Measurements from ENCODE around the gene ALDH1B1.

The ALDH1B1 gene

DNA sequence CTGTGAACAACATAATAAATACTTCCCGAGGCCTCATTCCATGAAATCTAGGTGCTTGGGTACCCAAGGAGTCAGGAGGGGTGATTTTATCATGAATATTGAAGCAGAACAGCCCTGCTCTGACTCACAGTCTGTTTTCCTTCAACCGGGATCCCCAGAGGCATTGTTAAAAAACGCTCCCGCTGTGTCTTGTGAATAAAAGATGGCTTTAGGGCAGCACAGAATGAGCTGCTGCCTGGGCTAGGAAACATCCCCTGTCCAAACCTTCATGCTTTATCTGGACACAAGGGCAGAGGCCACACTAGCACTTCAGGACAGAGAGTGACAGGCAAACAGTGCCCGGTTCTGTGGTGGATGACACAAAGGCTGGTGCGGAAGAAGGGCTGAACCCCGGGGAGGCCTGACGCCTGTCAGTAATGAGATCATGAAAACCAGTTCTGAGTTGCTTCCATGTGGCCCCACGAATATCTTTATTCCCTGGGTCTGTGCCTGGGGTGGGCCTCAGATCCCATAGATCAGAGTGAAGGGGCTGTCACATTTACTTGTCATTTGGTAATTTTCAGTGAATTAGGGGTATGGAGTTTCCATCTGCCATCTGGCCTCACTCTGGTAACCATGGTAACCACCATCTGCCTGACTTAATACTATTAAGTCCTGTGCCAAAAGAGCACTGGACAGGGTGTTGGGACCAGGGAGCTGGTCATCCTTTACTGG lies 29.2 kb downstream of the ALDH1B1 start:
- H3K27me3 ChIP-seq (replicated peaks in 2 of 5; ENCODE audit: control insufficient read depth in 4 of 5, insufficient read depth in 5 of 5, low read length in 4 of 5) = peaks cover 18 to 43% (median 23%) of the 10 kb centered on the region in 5 experiments
- no peak for DNase-seq
- H3K36me3 ChIP-seq (ENCODE audit: control insufficient read depth in 4 of 4, insufficient read depth in 4 of 4, low read length in 3 of 4) = no peaks in the 10 kb centered on the region
- 98% methylated on average over 8 of the region's 9 CpGs for WGBS (ENCODE audit: insufficient coverage)
- POLR2A ChIA-PET = no interaction called here
- CTCF ChIA-PET = interaction anchor here (8.8 kb wide), 1 partner anchor 11 kb away, joined by 83 read pairs; no protein-coding TSS in a partner anchor
- H3K4me3 ChIP-seq (ENCODE audit: control insufficient read depth in 1 of 7, extremely low read depth in 1 of 7, insufficient read depth in 4 of 7, low read depth in 2 of 7, low read length in 6 of 7) = no peak overlapping the region
- no peaks in the 10 kb centered on the region for H3K9me3 ChIP-seq (ENCODE audit: control extremely low read depth in 1 of 5, control insufficient read depth in 4 of 5, insufficient read depth in 2 of 5, low read depth in 1 of 5, low read length in 4 of 5)
- no peak overlapping the region for H3K27ac ChIP-seq (ENCODE audit: insufficient read depth in 1 of 2, low read depth in 1 of 2, low read length in 2 of 2, poor library complexity in 1 of 2, severe bottlenecking in 2 of 2)
- peaks cover 0 to 12% (median 11%) of the 10 kb centered on the region in 4 experiments for H3K4me1 ChIP-seq (ENCODE audit: control extremely low read depth in 1 of 4, control insufficient read depth in 4 of 4, insufficient read depth in 4 of 4, low read length in 3 of 4)

DNA sequence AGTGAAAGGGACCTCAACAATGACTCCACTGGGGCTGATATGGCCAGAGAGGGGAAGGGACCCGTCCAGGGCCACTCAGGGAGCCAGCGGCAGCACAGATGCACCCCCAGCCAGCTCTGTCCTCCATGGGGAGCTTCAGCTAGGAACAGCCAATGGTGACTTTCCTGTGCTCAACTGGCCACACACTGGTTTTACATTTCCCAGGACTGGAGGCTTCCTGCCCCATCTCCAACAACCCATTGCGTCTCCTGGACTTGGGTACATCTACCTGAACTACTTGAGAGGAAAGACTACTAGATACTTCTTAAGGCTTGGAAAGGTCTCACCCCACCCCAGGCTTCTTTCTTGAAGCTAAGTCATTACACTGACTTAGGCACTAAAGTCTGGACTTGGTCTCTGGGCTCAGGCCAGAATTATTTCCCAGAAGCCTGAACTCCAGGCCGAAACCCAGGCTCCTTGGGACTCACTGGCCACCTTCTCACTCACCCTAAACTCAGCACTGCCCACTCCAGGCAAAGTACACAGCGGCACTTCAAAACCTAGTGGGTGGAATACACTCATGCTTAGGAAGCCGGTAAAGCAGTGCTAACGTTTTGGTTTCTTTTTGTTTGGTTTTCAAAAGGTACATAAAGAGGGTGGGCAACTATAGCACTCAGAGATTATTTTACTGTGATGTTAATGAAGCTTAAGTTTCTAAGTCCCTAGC lies 30.2 kb downstream of the ALDH1B1 start:
- peaks cover 0 to 12% (median 11%) of the 10 kb centered on the region in 4 experiments for H3K4me1 ChIP-seq (ENCODE audit: control extremely low read depth in 1 of 4, control insufficient read depth in 4 of 4, insufficient read depth in 4 of 4, low read length in 3 of 4)
- H3K27me3 ChIP-seq (replicated peaks in 2 of 5; ENCODE audit: control insufficient read depth in 4 of 5, insufficient read depth in 5 of 5, low read length in 4 of 5) = peaks cover 21 to 44% (median 24%) of the 10 kb centered on the region in 5 experiments
- H3K27ac ChIP-seq (ENCODE audit: insufficient read depth in 1 of 2, low read depth in 1 of 2, low read length in 2 of 2, poor library complexity in 1 of 2, severe bottlenecking in 2 of 2) = no peak overlapping the region
- DNase-seq = no peak
- no peaks in the 10 kb centered on the region for H3K36me3 ChIP-seq (ENCODE audit: control insufficient read depth in 4 of 4, insufficient read depth in 4 of 4, low read length in 3 of 4)
- H3K9me3 ChIP-seq (ENCODE audit: control extremely low read depth in 1 of 5, control insufficient read depth in 4 of 5, insufficient read depth in 2 of 5, low read depth in 1 of 5, low read length in 4 of 5) = no peaks in the 10 kb centered on the region
- CTCF ChIA-PET = interaction anchor here (1.3 to 8.8 kb wide), 2 partner anchors 10 to 12 kb away, joined by 3 to 83 read pairs; no protein-coding TSS in a partner anchor
- POLR2A ChIA-PET = no interaction called here
- 90% methylated on average over 6 of the region's 7 CpGs for WGBS (ENCODE audit: insufficient coverage)
- H3K4me3 ChIP-seq (ENCODE audit: control insufficient read depth in 1 of 7, extremely low read depth in 1 of 7, insufficient read depth in 4 of 7, low read depth in 2 of 7, low read length in 6 of 7) = no peak overlapping the region

DNA sequence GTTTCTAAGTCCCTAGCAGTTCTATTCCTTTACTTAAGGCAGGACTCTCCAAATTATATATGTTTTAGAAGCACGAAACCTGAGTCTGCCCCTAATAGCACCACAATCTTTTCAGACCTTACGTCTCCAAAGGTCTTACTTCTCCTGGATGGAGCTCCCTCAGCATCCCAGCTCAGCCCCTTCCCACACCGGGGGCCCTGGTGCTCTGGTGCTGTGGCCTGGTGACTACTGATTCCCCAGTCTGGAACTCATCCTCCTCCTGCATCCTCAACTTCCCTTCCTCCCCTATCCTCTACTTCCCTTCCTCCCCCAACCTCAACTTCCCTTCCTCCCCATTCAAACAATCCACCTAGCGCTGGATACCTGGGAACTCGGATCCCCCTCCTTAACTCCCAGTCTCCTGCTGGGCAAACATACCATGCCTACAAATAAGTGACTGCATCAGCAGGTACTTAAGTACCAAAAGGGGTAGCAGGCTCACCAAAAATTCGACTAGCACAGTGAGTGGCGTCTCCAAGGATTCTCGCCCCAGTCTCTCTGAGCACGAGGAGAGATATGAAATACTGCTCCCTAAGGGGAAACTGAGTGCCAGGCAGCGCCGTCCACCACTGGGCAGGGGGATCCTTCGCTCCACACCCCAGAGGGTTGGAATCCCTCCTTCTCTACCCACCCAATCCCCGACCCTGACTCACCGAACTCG lies 30.9 kb downstream of the ALDH1B1 start:
- Histone ChIP-seq H3K36me3 (ENCODE audit: control insufficient read depth in 4 of 4, insufficient read depth in 4 of 4, low read length in 3 of 4) (no peaks in the 10 kb centered on the region), H3K4me3 (ENCODE audit: control insufficient read depth in 1 of 7, extremely low read depth in 1 of 7, insufficient read depth in 4 of 7, low read depth in 2 of 7, low read length in 6 of 7) (peak overlapping the region; percentile 10 to 67 (median 43)), H3K4me1 (ENCODE audit: control extremely low read depth in 1 of 4, control insufficient read depth in 4 of 4, insufficient read depth in 4 of 4, low read length in 3 of 4) (peaks cover 0 to 12% (median 11%) of the 10 kb centered on the region in 4 experiments), H3K9me3 (ENCODE audit: control extremely low read depth in 1 of 5, control insufficient read depth in 4 of 5, insufficient read depth in 2 of 5, low read depth in 1 of 5, low read length in 4 of 5) (no peaks in the 10 kb centered on the region), H3K27ac (ENCODE audit: insufficient read depth in 1 of 2, low read depth in 1 of 2, low read length in 2 of 2, poor library complexity in 1 of 2, severe bottlenecking in 2 of 2) (no peak overlapping the region), H3K27me3 (replicated peaks in 2 of 5; ENCODE audit: control insufficient read depth in 4 of 5, insufficient read depth in 5 of 5, low read length in 4 of 5) (peaks cover 21 to 44% (median 22%) of the 10 kb centered on the region in 5 experiments)
- WGBS (ENCODE audit: insufficient coverage) = 54% methylated on average over 13 of the region's 15 CpGs
- peak in 1 of 3 donors; percentile 18 for DNase-seq
- ChIA-PET POLR2A (no interaction called here), CTCF (interaction anchor here (1.3 kb wide), 1 partner anchor 13 kb away, joined by 3 read pairs; no protein-coding TSS in a partner anchor)

GRCh38 chr9:38423973-38424843 lies 31.7 kb downstream of the ALDH1B1 start, which contains the start of gene IGFBPL1:
TSS of gene IGFBPL1 (minus strand) at chr9:38424454. CDS start at chr9:38424424, 30 bp downstream.
- DNase-seq = peak; percentile 29 to 60 (median 51)
- H3K27me3 ChIP-seq (replicated peaks in 2 of 5; ENCODE audit: control insufficient read depth in 4 of 5, insufficient read depth in 5 of 5, low read length in 4 of 5) = peaks cover 19 to 44% (median 22%) of the 10 kb centered on the region in 5 experiments
- H3K27ac ChIP-seq (ENCODE audit: insufficient read depth in 1 of 2, low read depth in 1 of 2, low read length in 2 of 2, poor library complexity in 1 of 2, severe bottlenecking in 2 of 2) = no peak within 1 kb of the TSS
- POLR2A ChIA-PET = no interaction called here
- H3K4me3 ChIP-seq (ENCODE audit: control insufficient read depth in 1 of 7, extremely low read depth in 1 of 7, insufficient read depth in 4 of 7, low read depth in 2 of 7, low read length in 6 of 7) = peak within 1 kb of the TSS; percentile 10 to 67 (median 44)
- peaks cover 0 to 12% (median 11%) of the 10 kb centered on the region in 4 experiments for H3K4me1 ChIP-seq (ENCODE audit: control extremely low read depth in 1 of 4, control insufficient read depth in 4 of 4, insufficient read depth in 4 of 4, low read length in 3 of 4)
- no peaks in the 10 kb centered on the region for H3K36me3 ChIP-seq (ENCODE audit: control insufficient read depth in 4 of 4, insufficient read depth in 4 of 4, low read length in 3 of 4)
- CTCF ChIA-PET = interaction anchor here (1.3 kb wide), 1 partner anchor 14 kb away, joined by 3 read pairs; no protein-coding TSS in a partner anchor
- no peaks in the 10 kb centered on the region for H3K9me3 ChIP-seq (ENCODE audit: control extremely low read depth in 1 of 5, control insufficient read depth in 4 of 5, insufficient read depth in 2 of 5, low read depth in 1 of 5, low read length in 4 of 5)
- WGBS (ENCODE audit: insufficient coverage) = 2% methylated on average over 65 of the region's 115 CpGs

DNA sequence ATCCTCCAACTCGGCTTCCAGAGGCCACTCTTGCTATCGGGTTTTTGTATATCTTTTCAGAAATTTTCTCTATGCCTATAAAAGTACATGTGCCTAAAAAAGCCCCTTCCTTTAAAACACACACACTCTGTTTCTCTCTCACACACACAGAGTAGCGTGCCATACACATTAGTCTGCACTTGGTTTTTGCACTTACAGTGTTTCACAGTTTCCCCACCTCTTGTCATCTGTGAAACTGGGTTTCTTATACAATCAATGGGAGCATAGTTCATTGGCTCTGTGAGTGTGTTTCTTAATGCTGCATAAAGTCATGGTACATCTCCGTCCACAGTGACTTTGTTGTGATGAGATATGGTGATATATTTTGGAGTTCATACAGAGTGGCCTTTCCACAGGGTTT lies 32.4 kb downstream of the ALDH1B1 start:
- Histone ChIP-seq H3K36me3 (ENCODE audit: control insufficient read depth in 4 of 4, insufficient read depth in 4 of 4, low read length in 3 of 4) (no peaks in the 10 kb centered on the region), H3K9me3 (ENCODE audit: control extremely low read depth in 1 of 5, control insufficient read depth in 4 of 5, insufficient read depth in 2 of 5, low read depth in 1 of 5, low read length in 4 of 5) (no peaks in the 10 kb centered on the region), H3K27ac (ENCODE audit: insufficient read depth in 1 of 2, low read depth in 1 of 2, low read length in 2 of 2, poor library complexity in 1 of 2, severe bottlenecking in 2 of 2) (no peak overlapping the region), H3K4me3 (ENCODE audit: control insufficient read depth in 1 of 7, extremely low read depth in 1 of 7, insufficient read depth in 4 of 7, low read depth in 2 of 7, low read length in 6 of 7) (no peak overlapping the region), H3K27me3 (replicated peaks in 2 of 5; ENCODE audit: control insufficient read depth in 4 of 5, insufficient read depth in 5 of 5, low read length in 4 of 5) (peaks cover 19 to 44% (median 22%) of the 10 kb centered on the region in 5 experiments), H3K4me1 (ENCODE audit: control extremely low read depth in 1 of 4, control insufficient read depth in 4 of 4, insufficient read depth in 4 of 4, low read length in 3 of 4) (peaks cover 0 to 12% (median 11%) of the 10 kb centered on the region in 4 experiments)
- POLR2A ChIA-PET = no interaction called here
- 73% methylated on average over 2 of the region's 4 CpGs for WGBS (ENCODE audit: insufficient coverage)
- no peak for DNase-seq
- CTCF ChIA-PET = no interaction called here

GRCh38 chr9:38428062-38428461 lies 35.6 kb downstream of the ALDH1B1 start:
- no peaks in the 10 kb centered on the region for H3K9me3 ChIP-seq (ENCODE audit: control extremely low read depth in 1 of 5, control insufficient read depth in 4 of 5, insufficient read depth in 2 of 5, low read depth in 1 of 5, low read length in 4 of 5)
- no peaks in the 10 kb centered on the region for H3K36me3 ChIP-seq (ENCODE audit: control insufficient read depth in 4 of 4, insufficient read depth in 4 of 4, low read length in 3 of 4)
- 100% methylated on average over 1 of the region's 1 CpG for WGBS (ENCODE audit: insufficient coverage)
- ChIA-PET POLR2A (no interaction called here), CTCF (interaction anchor here (1.0 to 1.8 kb wide), 3 partner anchors 9 to 33 kb away, joined by 3 to 5 read pairs (median 4); no protein-coding TSS in a partner anchor)
- peaks cover 13 to 29% (median 18%) of the 10 kb centered on the region in 5 experiments for H3K27me3 ChIP-seq (replicated peaks in 2 of 5; ENCODE audit: control insufficient read depth in 4 of 5, insufficient read depth in 5 of 5, low read length in 4 of 5)
- H3K4me1 ChIP-seq (ENCODE audit: control extremely low read depth in 1 of 4, control insufficient read depth in 4 of 4, insufficient read depth in 4 of 4, low read length in 3 of 4) = peaks cover 8 to 37% (median 29%) of the 10 kb centered on the region in 4 experiments
- no peak for DNase-seq
- no peak overlapping the region for H3K27ac ChIP-seq (ENCODE audit: insufficient read depth in 1 of 2, low read depth in 1 of 2, low read length in 2 of 2, poor library complexity in 1 of 2, severe bottlenecking in 2 of 2)
- no peak overlapping the region for H3K4me3 ChIP-seq (ENCODE audit: control insufficient read depth in 1 of 7, extremely low read depth in 1 of 7, insufficient read depth in 4 of 7, low read depth in 2 of 7, low read length in 6 of 7)
